Epithelial cell of esophagus (primary cell): Measurements from ENCODE around the gene EBF3.

Source experiments
- DNase-seq: peaks from one replicate; pipeline ENCODE4 v3.0.0; 2010; ENCODE audit warnings: low read depth
- H3K4me3 ChIP-seq: 2 replicates; pipeline ENCODE4 v1.5.1; 2011; ENCODE audit warnings: mild to moderate bottlenecking, low read length, control low read depth
- TF ChIP-seq, protein P1 (sequence below): IDR thresholded peaks from 2 replicates; pipeline ENCODE4 v1.5.1; 2011; ENCODE audit warnings: low read depth, mild to moderate bottlenecking, low read length, control low read depth, inconsistent platforms; ENCODE audit not compliant: insufficient read depth; ENCODE audit errors: missing control alignments

The EBF3 gene

DNA sequence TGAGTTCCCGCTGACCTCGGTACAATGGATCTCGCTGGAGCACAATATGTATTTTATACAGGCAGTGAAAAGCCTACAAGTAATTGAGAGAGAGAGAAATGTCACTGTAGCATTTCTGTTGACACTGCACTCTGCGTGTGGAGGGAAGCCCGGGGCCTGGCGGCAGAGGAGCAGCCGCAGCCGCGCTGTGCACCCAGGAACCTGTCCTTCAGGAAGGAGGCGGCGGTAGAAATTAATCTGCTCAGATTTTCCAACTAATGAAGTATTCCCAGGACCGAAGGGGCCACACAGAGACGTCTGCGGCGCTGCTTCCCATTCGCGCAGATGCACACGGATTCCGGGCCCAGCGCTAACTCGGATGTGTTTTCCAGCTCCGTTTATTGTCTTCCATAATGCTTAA lies 170.1 kb downstream of the EBF3 start:
- no peak overlapping the region for H3K4me3 ChIP-seq
- TF ChIP-seq, protein P1, sequence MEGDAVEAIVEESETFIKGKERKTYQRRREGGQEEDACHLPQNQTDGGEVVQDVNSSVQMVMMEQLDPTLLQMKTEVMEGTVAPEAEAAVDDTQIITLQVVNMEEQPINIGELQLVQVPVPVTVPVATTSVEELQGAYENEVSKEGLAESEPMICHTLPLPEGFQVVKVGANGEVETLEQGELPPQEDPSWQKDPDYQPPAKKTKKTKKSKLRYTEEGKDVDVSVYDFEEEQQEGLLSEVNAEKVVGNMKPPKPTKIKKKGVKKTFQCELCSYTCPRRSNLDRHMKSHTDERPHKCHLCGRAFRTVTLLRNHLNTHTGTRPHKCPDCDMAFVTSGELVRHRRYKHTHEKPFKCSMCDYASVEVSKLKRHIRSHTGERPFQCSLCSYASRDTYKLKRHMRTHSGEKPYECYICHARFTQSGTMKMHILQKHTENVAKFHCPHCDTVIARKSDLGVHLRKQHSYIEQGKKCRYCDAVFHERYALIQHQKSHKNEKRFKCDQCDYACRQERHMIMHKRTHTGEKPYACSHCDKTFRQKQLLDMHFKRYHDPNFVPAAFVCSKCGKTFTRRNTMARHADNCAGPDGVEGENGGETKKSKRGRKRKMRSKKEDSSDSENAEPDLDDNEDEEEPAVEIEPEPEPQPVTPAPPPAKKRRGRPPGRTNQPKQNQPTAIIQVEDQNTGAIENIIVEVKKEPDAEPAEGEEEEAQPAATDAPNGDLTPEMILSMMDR: no peak
- no peak for DNase-seq

DNA sequence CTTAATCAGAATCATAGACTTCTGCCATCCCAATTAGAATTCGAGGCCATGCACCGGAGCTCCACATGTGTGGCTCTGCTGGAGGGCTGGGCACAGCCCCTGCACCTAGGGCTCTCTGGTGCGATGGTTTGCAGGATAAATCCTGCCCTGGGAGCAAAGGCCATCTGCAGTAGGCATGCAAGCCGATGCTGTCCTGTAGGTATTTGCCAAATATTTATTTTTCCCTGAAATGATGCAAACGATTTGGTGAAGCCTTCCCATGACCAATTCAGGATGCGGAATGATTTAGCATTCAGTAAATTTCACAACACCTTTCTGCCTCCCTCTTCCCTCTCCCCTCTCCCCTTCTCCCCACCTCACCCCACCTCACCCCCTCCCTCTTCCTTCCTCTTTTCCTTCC lies 170.6 kb downstream of the EBF3 start:
- H3K4me3 ChIP-seq: no peak overlapping the region
- no peak for DNase-seq
- TF ChIP-seq, protein P1: no peak

DNA sequence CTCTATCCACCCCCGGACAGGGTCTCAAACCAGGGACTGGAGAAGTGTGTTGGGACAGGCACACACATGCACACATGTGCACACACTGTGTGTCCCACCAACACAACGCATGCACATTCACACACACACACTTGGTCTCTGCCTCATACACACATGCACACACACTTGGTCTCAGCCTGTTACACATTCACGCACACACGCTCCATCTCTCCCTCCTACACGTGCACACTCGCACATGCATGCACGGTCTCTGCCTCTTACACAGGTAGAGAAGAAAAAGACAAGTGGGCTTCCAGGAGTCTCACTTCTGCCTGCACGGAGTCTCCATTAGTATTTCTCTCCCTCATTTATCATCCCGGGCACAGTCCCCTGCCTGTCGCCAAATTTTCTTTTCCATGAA lies 171.2 kb downstream of the EBF3 start:
- DNase-seq: no peak
- TF ChIP-seq, protein P1: no peak
- no peak overlapping the region for H3K4me3 ChIP-seq

DNA sequence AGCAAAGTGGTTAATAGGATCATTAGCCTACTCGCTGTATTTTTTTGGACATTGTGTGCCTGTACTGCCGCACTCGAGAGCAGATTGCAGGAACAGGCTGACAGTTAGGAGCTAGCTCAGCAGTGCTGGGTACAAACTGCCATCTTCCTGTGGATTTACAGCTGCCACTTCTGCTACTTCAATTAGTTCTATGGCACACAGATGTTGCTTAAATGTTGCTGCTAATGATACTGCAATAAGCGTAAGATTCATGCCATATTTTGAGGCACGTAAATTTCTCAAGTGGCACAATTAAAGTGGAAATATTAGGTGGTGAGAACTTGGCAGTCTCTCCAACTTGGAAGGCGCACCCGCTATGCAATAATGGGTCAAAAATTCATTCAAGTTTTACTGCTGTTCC lies 171.9 kb downstream of the EBF3 start:
- TF ChIP-seq, protein P1: no peak
- no peak overlapping the region for H3K4me3 ChIP-seq
- DNase-seq: no peak

DNA sequence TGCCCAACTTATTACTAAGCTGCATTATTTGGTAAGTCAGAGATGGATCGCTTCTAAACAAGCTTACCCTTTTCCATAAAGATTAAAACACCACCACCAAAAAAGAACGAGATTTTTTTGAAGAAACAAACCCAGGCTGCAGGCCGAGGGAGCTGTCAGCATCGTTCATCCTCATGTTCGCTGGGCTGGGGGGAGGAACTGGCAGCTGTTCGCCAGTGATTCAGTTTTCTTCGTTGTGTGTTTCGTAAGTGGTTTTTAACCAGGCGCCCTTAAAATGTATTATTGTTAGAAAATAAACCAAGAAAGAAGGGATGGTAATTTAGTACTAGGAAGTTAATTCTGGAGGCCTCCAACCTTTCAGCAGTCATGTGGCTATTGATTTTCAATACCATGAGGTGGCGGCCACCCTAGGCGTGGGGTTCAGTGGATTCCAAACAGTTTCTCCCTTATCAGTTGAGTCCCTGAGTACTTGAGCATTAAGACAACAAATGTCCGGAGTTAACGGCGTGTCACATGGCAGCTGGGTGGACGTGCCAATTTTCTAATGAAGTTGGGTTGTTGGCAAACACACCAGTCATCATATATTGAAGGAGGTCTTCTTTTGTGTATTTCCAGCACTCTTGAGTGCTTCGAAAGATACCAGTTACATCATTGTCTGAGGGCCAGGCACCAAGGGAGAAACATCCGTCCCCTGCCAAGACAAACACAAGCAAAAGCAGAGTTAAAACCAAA lies 173.2 kb downstream of the EBF3 start:
- H3K4me3 ChIP-seq: no peak overlapping the region
- TF ChIP-seq, protein P1: no peak
- no peak for DNase-seq

DNA sequence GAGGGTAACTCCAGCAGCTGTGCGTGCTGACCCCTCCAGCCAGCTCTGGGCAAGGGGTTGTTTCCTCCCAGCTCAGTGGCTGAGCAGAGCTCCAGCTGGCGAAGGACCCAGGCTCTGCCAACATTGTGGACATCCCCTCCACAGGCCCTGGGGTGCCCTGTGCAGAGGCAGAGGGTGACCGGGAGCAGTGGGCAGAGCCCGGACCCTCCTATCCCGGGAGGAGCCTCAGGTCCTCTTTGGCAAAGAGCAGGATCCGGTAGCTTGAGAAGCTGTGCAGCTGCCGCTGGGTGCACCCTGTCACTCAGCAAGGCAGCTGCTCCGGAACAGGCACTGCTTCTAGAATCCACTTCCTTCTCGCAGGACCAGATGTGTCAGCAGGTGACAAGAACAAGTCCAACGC lies 175.9 kb downstream of the EBF3 start:
- TF ChIP-seq, protein P1: no peak
- no peak overlapping the region for H3K4me3 ChIP-seq
- DNase-seq: no peak

DNA sequence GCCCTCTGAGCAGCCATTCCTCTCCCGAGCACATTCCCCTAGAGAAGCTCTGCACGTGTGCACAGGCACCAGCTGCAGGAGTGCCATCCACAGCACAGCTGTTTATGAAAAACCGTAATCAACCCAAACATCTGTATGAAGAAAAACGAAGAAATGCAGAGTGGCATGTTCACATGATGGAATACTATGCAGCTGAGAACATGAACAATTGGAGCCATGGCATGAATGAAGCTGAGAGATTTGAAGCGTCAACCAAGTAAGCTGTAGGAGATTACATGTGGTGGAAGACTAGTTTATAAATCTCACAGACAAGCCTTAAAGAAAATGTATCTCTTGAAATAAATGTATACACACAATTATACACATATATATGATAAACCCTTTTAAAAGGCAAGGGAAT lies 176.5 kb downstream of the EBF3 start:
- TF ChIP-seq, protein P1: no peak
- DNase-seq: no peak
- H3K4me3 ChIP-seq: no peak overlapping the region
